B cell (primary cell): ENCODE measurements around the gene RCSD1. TPM values are rescaled to one million over a fixed set of nuclear protein-coding genes. Genes with fewer than 3 reads are reported as not detected.

Source experiments
- ATAC-seq: fragments of 200-7000 bp; cut with Tn5 transposase; one replicate; pipeline ENCODE4 v1.10.0; 2021; ENCODE audit warnings: low read depth, mild to moderate bottlenecking, moderate number of reproducible peaks, moderate library complexity
- CTCF ChIA-PET: fragments of 350-600 bp; sonication (Branson Sonifier 250); formaldehyde crosslinking; loops from one replicate; lab custom pipeline; 2021; ENCODE audit warnings: antibody characterized with exemption, inconsistent platforms; lab: Charles Lee
- POLR2A ChIA-PET: fragments of 350-600 bp; sonication (Branson Sonifier 250); formaldehyde crosslinking; loops from one replicate; lab custom pipeline; 2021; ENCODE audit warnings: antibody characterized with exemption; lab: Charles Lee
- DNase-seq: peaks from one replicate; pipeline ENCODE4 v3.0.0; 2013
- H2AFZ ChIP-seq: 2 replicates; pipeline ENCODE4 v1.6.1; 2012; ENCODE audit warnings: mild to moderate bottlenecking, low read depth, low read length; ENCODE audit not compliant: insufficient read depth, poor library complexity, severe bottlenecking
- H3K27ac ChIP-seq, 2 donors: 1 replicate in 1 of 2; 2 replicates in 1 of 2; pipeline ENCODE4 v1.5.1; 2012 to 2013; ENCODE audit warnings: low read length in 2 of 2, mild to moderate bottlenecking in 2 of 2, moderate library complexity in 1 of 2
- H3K27me3 ChIP-seq, 4 experiments: fragments of 200-600 bp in 1 of 4; sonication (generic) in 1 of 4; replicated peaks in 1 of 4; 1 replicate in 2 of 4; 2 replicates in 2 of 4; pipeline versions ENCODE4 v1.6.1 to v1.7.0; 2013 to 2016; ENCODE audit warnings: low read length in 3 of 4, mild to moderate bottlenecking in 2 of 4, mixed read lengths in 1 of 4, moderate library complexity in 1 of 4; ENCODE audit not compliant: insufficient read depth in 4 of 4, control insufficient read depth in 3 of 4; ENCODE audit errors: control extremely low read depth in 1 of 4
- H3K36me3 ChIP-seq, 2 experiments: replicated peaks in 1 of 2; 1 replicate in 1 of 2; 2 replicates in 1 of 2; pipeline versions ENCODE4 v1.6.1 to v1.7.1; 2013; ENCODE audit warnings: low read length in 1 of 2; ENCODE audit not compliant: insufficient read depth in 2 of 2, control insufficient read depth in 1 of 2; ENCODE audit errors: control extremely low read depth in 1 of 2, extremely low read depth in 1 of 2
- H3K4me1 ChIP-seq, 2 donors: fragments of 200-600 bp in 1 of 2; sonication (generic) in 1 of 2; 1 replicate in 1 of 2; 2 replicates in 1 of 2; pipeline versions ENCODE4 v1.5.1 to v1.6.1; 2013 to 2017; ENCODE audit warnings: low read length in 2 of 2; ENCODE audit not compliant: control insufficient read depth in 2 of 2, insufficient read depth in 2 of 2
- H3K4me2 ChIP-seq: replicated peaks from 2 replicates; pipeline ENCODE3; 2012; ENCODE audit warnings: mild to moderate bottlenecking, low read depth, low read length; ENCODE audit not compliant: poor library complexity, severe bottlenecking
- H3K4me3 ChIP-seq, 5 experiments: fragments of 200-600 bp in 1 of 5; sonication (generic) in 1 of 5; 1 replicate in 3 of 5; 2 replicates in 2 of 5; pipeline versions ENCODE4 v1.5.1 to v1.7.0; 2011 to 2016; ENCODE audit warnings: low read length in 4 of 5, mild to moderate bottlenecking in 4 of 5, low read depth in 2 of 5, control low read depth in 1 of 5, moderate library complexity in 1 of 5; ENCODE audit not compliant: insufficient read depth in 1 of 5; ENCODE audit errors: control extremely low read depth in 1 of 5, extremely low read depth in 1 of 5
- H3K79me2 ChIP-seq: fragments of 200-600 bp; sonication (generic); one replicate; pipeline ENCODE4 v1.6.0; 2016; ENCODE audit warnings: low read length; ENCODE audit not compliant: control insufficient read depth, insufficient read depth
- H3K9ac ChIP-seq: fragments of 200-600 bp; sonication (generic); 2 replicates; pipeline ENCODE4 v1.6.1; 2017; ENCODE audit warnings: mild to moderate bottlenecking, low read length, moderate library complexity
- H3K9me3 ChIP-seq, 3 donors: one replicate each; pipeline versions ENCODE4 v1.6.1 to v1.7.1; 2013; ENCODE audit warnings: low read length in 2 of 3; ENCODE audit not compliant: control insufficient read depth in 2 of 3, insufficient read depth in 1 of 3; ENCODE audit errors: control extremely low read depth in 1 of 3
- H4K20me1 ChIP-seq: 2 replicates; pipeline ENCODE4 v1.6.0; 2012; ENCODE audit warnings: mild to moderate bottlenecking, low read length; ENCODE audit not compliant: insufficient read depth, control insufficient read depth, poor library complexity, severe bottlenecking
- H3K27ac Mint-ChIP-seq: one replicate; pipeline ENCODE4 v1.8.0; 2021; ENCODE audit warnings: mixed read lengths
- H3K27me3 Mint-ChIP-seq: one replicate; pipeline ENCODE4 v1.8.0; 2021; ENCODE audit warnings: mixed read lengths
- H3K4me1 Mint-ChIP-seq: one replicate; pipeline ENCODE4 v1.8.0; 2021; ENCODE audit warnings: mixed read lengths
- H3K4me3 Mint-ChIP-seq: one replicate; pipeline ENCODE4 v1.8.0; 2021; ENCODE audit warnings: mixed read lengths
- H3K9me3 Mint-ChIP-seq: one replicate; pipeline ENCODE4 v1.8.0; 2022; ENCODE audit warnings: mixed read lengths; ENCODE audit not compliant: insufficient read depth
- CTCF ChIP-seq: fragments of 200-600 bp; IDR thresholded peaks from one replicate; pipeline ENCODE4 v1.8.0; 2022; ENCODE audit warnings: antibody characterized with exemption, mild to moderate bottlenecking
- EZH2 ChIP-seq: IDR thresholded peaks from 2 replicates; pipeline ENCODE4 v1.6.1; 2012; ENCODE audit warnings: borderline replicate concordance, low read depth, mild to moderate bottlenecking, moderate library complexity, low read length; ENCODE audit not compliant: insufficient read depth, poor library complexity, severe bottlenecking
- WGBS: methylation state at CpG from one replicate; pipeline ENCODE4 v1.1.5; 2013; ENCODE audit warnings: missing lambda C conversion rate; ENCODE audit not compliant: insufficient coverage; 5-methylcytosine and 5-hydroxymethylcytosine counted together
- intact Hi-C: fragments of 100-400 bp; cut with micrococcal nuclease; formaldehyde crosslinking; loops from one replicate; pipeline ENCODE4 v1.10.0; 2022
- polyA plus RNA-seq: library from polyadenylated mRNA; depleted of rRNA; stranded (reverse); fragments of >200 nt; gene quantifications from 2 replicates; pipeline ENCODE4 v1.2.3, GENCODE V29; 2012
- total RNA-seq, 2 donors: library from RNA; stranded (reverse); fragments of 120-200 nt in 1 of 2; gene quantifications; 1 replicate in 1 of 2; 2 replicates in 1 of 2; pipeline versions ENCODE4 v1.2.3 to v1.2.4, GENCODE V29; 2013 to 2022

RCSD1 gene
- total and polyA plus RNA-seq, 2 donors (not counting 1 experiment from before 2014, with no cell fraction given): 129 to 525 TPM

- Histone ChIP-seq H3K9me3 (peaks cover 0 to 5% (median 4%) of the 10 kb centered on the region in 3 donors), H3K36me3 (no peaks in the 10 kb centered on the region), H3K4me2 (peak overlapping the region; percentile 91), H3K79me2 (peaks cover 32% of the 10 kb centered on the region), H4K20me1 (peaks cover 10% of the 10 kb centered on the region), H3K9ac (peak overlapping the region; percentile 82), H3K4me1 (peaks cover 43 to 57% of the 10 kb centered on the region in 2 donors), H2AFZ (peak overlapping the region; percentile 91), H3K27me3 (no peaks in the 10 kb centered on the region), H3K4me3 (peak overlapping the region; percentile 62 to 93 (median 76)), H3K27ac (peak overlapping the region; percentile 49 to 66)
- 2% methylated on average over 6 of the region's 13 CpGs for WGBS
- POLR2A ChIA-PET: interaction anchor here (0.9 to 1.2 kb wide), 3 partner anchors 32 to 215 kb away, joined by 3 to 5 read pairs (median 4); partner anchors contain the start of gene DCAF6
- H3K27ac Mint-ChIP-seq: peak overlapping the region; percentile 83
- H3K27me3 Mint-ChIP-seq: no peaks in the 10 kb centered on the region
- TF ChIP-seq EZH2: no peak
- no peak for TF ChIP-seq CTCF
- peak; percentile 2 for ATAC-seq
- H3K4me3 Mint-ChIP-seq: peak overlapping the region; percentile 87
- intact Hi-C loops: loop anchor here (1.0 to 2.0 kb wide), 2 partner anchors 32 to 82 kb away; no protein-coding TSS in a partner anchor
- H3K4me1 Mint-ChIP-seq: peaks cover 66% of the 10 kb centered on the region
- CTCF ChIA-PET: interaction anchor here (0.7 to 1.5 kb wide), 4 partner anchors 32 to 121 kb away, joined by 3 to 6 read pairs (median 4); no protein-coding TSS in a partner anchor
- H3K9me3 Mint-ChIP-seq: no peaks in the 10 kb centered on the region
- peak; percentile 75 for DNase-seq
Measured at GRCh38 chr1:167720965-167721616, 91.1 kb downstream of the RCSD1 start.
